ENCODE results near the gene FAM32A.

FAM32A gene

GRCh38 chr19:16205205-16206045 is 20.2 kb downstream of the FAM32A start:
- no peak for TF ChIP-seq CTCF (IDR thresholded peaks at IDR 0.05; ENCODE audit: control insufficient read depth, insufficient read depth, low read depth, low read length, missing control alignments)
- no peak for DNase-seq (ENCODE audit: low read depth)
- H3K4me3 ChIP-seq (ENCODE audit: control insufficient read depth, low read depth, low read length): no peak overlapping the region

GRCh38 chr19:16206046-16206605 is 20.9 kb downstream of the FAM32A start:
- DNase-seq (ENCODE audit: low read depth): no peak
- H3K4me3 ChIP-seq (ENCODE audit: control insufficient read depth, low read depth, low read length): no peak overlapping the region
- no peak for TF ChIP-seq CTCF (IDR thresholded peaks at IDR 0.05; ENCODE audit: control insufficient read depth, insufficient read depth, low read depth, low read length, missing control alignments)

GRCh38 chr19:16206637-16207036 is 21.4 kb downstream of the FAM32A start:
- no peak for TF ChIP-seq CTCF (IDR thresholded peaks at IDR 0.05; ENCODE audit: control insufficient read depth, insufficient read depth, low read depth, low read length, missing control alignments)
- no peak overlapping the region for H3K4me3 ChIP-seq (ENCODE audit: control insufficient read depth, low read depth, low read length)
- no peak for DNase-seq (ENCODE audit: low read depth)

GRCh38 chr19:16207063-16207462 is 21.9 kb downstream of the FAM32A start:
- TF ChIP-seq CTCF (IDR thresholded peaks at IDR 0.05; ENCODE audit: control insufficient read depth, insufficient read depth, low read depth, low read length, missing control alignments): no peak
- DNase-seq (ENCODE audit: low read depth): no peak
- no peak overlapping the region for H3K4me3 ChIP-seq (ENCODE audit: control insufficient read depth, low read depth, low read length)

- no peak for DNase-seq (ENCODE audit: low read depth)
- no peak for TF ChIP-seq CTCF (IDR thresholded peaks at IDR 0.05; ENCODE audit: control insufficient read depth, insufficient read depth, low read depth, low read length, missing control alignments)
- no peak overlapping the region for H3K4me3 ChIP-seq (ENCODE audit: control insufficient read depth, low read depth, low read length)
Observed at GRCh38 chr19:16207490-16208025, 22.3 kb downstream of the FAM32A start.

- no peak for TF ChIP-seq CTCF (IDR thresholded peaks at IDR 0.05; ENCODE audit: control insufficient read depth, insufficient read depth, low read depth, low read length, missing control alignments)
- no peak for DNase-seq (ENCODE audit: low read depth)
- H3K4me3 ChIP-seq (ENCODE audit: control insufficient read depth, low read depth, low read length): no peak overlapping the region
Observed at GRCh38 chr19:16208064-16208759, 23.0 kb downstream of the FAM32A start.

Measured in AG09309 (cell line).